Spleen (tissue), 11 donors: ENCODE measurements around the gene BCOR. TPM values are rescaled to one million over a fixed set of nuclear protein-coding genes. Genes with fewer than 3 reads are reported as not detected.

ENCODE experiments used
- DNase-seq: peaks from one replicate; pipeline ENCODE4 v3.0.0-alpha.2; 2020
- H3K27ac ChIP-seq, 8 donors: fragments of 200-600 bp; sonication (generic) in 7 of 8; 1 replicate in 4 of 8; 2 replicates in 4 of 8; pipeline versions ENCODE4 v1.5.0 to v1.8.0; 2016 to 2021; ENCODE audit warnings: inconsistent platforms in 4 of 8, mild to moderate bottlenecking in 4 of 8, moderate library complexity in 1 of 8
- H3K27me3 ChIP-seq, 7 donors: fragments of 200-600 bp; sonication (generic) in 6 of 7; replicated peaks in 1 of 7; 1 replicate in 4 of 7; 2 replicates in 3 of 7; pipeline versions ENCODE4 v1.5.0 to v1.8.0; 2016 to 2021; ENCODE audit warnings: inconsistent platforms in 3 of 7, mild to moderate bottlenecking in 1 of 7
- H3K36me3 ChIP-seq, 6 donors: fragments of 200-600 bp; sonication (generic) in 5 of 6; 1 replicate in 4 of 6; 2 replicates in 2 of 6; pipeline versions ENCODE4 v1.5.0 to v1.8.0; 2016 to 2021; ENCODE audit warnings: inconsistent platforms in 2 of 6
- H3K4me1 ChIP-seq, 6 donors: fragments of 200-600 bp; sonication (generic) in 5 of 6; 1 replicate in 3 of 6; 2 replicates in 3 of 6; pipeline versions ENCODE4 v1.5.0 to v1.8.0; 2016 to 2021; ENCODE audit warnings: inconsistent platforms in 3 of 6
- H3K4me3 ChIP-seq, 8 donors: fragments of 200-600 bp; sonication (generic) in 7 of 8; 1 replicate in 4 of 8; 2 replicates in 4 of 8; pipeline versions ENCODE4 v1.5.0 to v1.8.0; 2016 to 2021; ENCODE audit warnings: inconsistent platforms in 4 of 8, mild to moderate bottlenecking in 4 of 8, moderate library complexity in 2 of 8
- H3K9me3 ChIP-seq, 8 donors: fragments of 200-600 bp; sonication (generic) in 7 of 8; 1 replicate in 4 of 8; 2 replicates in 4 of 8; pipeline versions ENCODE4 v1.5.0 to v1.8.0; 2016 to 2021; ENCODE audit warnings: inconsistent platforms in 4 of 8
- CTCF ChIP-seq, 11 experiments: fragments of 200-600 bp in 7 of 11; fragments of 450-650 bp in 4 of 11; sonication (generic) in 4 of 11; IDR thresholded peaks in 8 of 11; conservative IDR thresholded peaks in 3 of 11; 1 replicate in 7 of 11; 2 replicates in 4 of 11; pipeline versions ENCODE4 v1.4.0 to v1.8.0; 2016 to 2021; ENCODE audit warnings: antibody characterized with exemption in 11 of 11, inconsistent platforms in 4 of 11, mild to moderate bottlenecking in 1 of 11
- POLR2A ChIP-seq, 3 donors: fragments of 450-650 bp; IDR thresholded peaks; one replicate each; pipeline ENCODE4 v1.5.1; 2017; ENCODE audit warnings: antibody characterized with exemption in 3 of 3, mild to moderate bottlenecking in 1 of 3
- POLR2AphosphoS5 ChIP-seq, 3 donors: sonication (generic); formaldehyde crosslinking; IDR thresholded peaks; one replicate each; pipeline ENCODE4 v1.5.1; 2017; ENCODE audit warnings: antibody characterized with exemption in 3 of 3
- WGBS, 5 donors: extraction: QIAGEN DNeasy Blood & Tissue Kit in 3 of 5; methylation state at CpG; one replicate each; pipeline versions ENCODE4 v1.1.5 to v1.1.7; 2013 to 2018; 5-methylcytosine and 5-hydroxymethylcytosine counted together
- intact Hi-C: fragments of 100-400 bp; cut with DNase I; formaldehyde crosslinking; loops from one replicate; pipeline ENCODE4 v1.15.0; 2023; ENCODE audit warnings: low total_unique reads
- polyA plus RNA-seq, 3 donors: library from polyadenylated mRNA; stranded (reverse); fragments of 200-250 nt; gene quantifications; one replicate each; pipeline ENCODE4 v1.2.1, GENCODE V29; 2013
- total RNA-seq, 7 donors: library from RNA; depleted of rRNA in 3 of 7; stranded (reverse); fragments of >200 nt in 3 of 7; fragmentation: NEBNext Ultra II Directional in 4 of 7; extraction: Animal tissue kit (Norgen Biotek cat#: 25700) in 4 of 7; gene quantifications; one replicate each; pipeline versions ENCODE4 v1.1.0 to v1.2.1, GENCODE V29; 2016 to 2021
- donor health status: healthy with polysubstance abuse.
- donor health status: DM: no; HTN: no; CAD: no; lungs with moderate emphysema.
- donor health status: DM: no; HTN: no; CAD: no.
- donor health status: Bipolar disorder and iron deficiency.
- donor health status: healthy.
- donor health status: DM: no; HTN: no; CAD: no.
- donor health status: DM: yes; HTN: yes; CAD: no.

BCOR gene
- total and polyA plus RNA-seq, 10 donors = 8.3 to 38.6 (median 29.0) TPM

- Histone ChIP-seq H3K9me3 (no peaks in the 10 kb centered on the region), H3K27ac (no peak overlapping the region), H3K36me3 (peaks cover 0 to 100% (median 57%) of the 10 kb centered on the region in 6 donors), H3K4me3 (no peak overlapping the region), H3K4me1 (no peaks in the 10 kb centered on the region), H3K27me3 (no peaks in the 10 kb centered on the region)
- no peak for DNase-seq
- TF ChIP-seq POLR2AphosphoS5 (IDR thresholded peaks at IDR 0.05) = no peak
- no peak for TF ChIP-seq POLR2A (IDR thresholded peaks at IDR 0.05)
- TF ChIP-seq CTCF (IDR thresholded peaks at IDR 0.05 in 8 of 11, conservative IDR thresholded peaks at IDR 0.05 in 3 of 11) = no peak
- whole genome bisulfite sequencing, 5 donors = 87 to 95% (median 90%) methylated on average over 11 of the region's 11 CpGs; no CpG with 5 or more reads in 1 of the 5 donors
- intact Hi-C loops = no loop called here
These were observed 39.0 kb downstream of the BCOR start for GRCh38 chrX:40058719-40059118.

GRCh38 chrX:40057405-40057804, 40.4 kb downstream of the BCOR start:
- H3K4me1 ChIP-seq = no peaks in the 10 kb centered on the region
- intact Hi-C loops = no loop called here
- H3K27me3 ChIP-seq = no peaks in the 10 kb centered on the region
- no peak overlapping the region for H3K27ac ChIP-seq
- H3K9me3 ChIP-seq = peaks cover 0 to 11% (median 0%) of the 10 kb centered on the region in 8 donors
- DNase-seq = no peak
- WGBS, 5 donors = 87 to 98% (median 90%) methylated on average over 4 to 9 of the region's 9 CpGs
- no peak for TF ChIP-seq POLR2A (IDR thresholded peaks at IDR 0.05)
- no peak for TF ChIP-seq CTCF (IDR thresholded peaks at IDR 0.05 in 8 of 11, conservative IDR thresholded peaks at IDR 0.05 in 3 of 11)
- no peak for TF ChIP-seq POLR2AphosphoS5 (IDR thresholded peaks at IDR 0.05)
- H3K4me3 ChIP-seq = no peak overlapping the region
- H3K36me3 ChIP-seq = peaks cover 0 to 100% (median 60%) of the 10 kb centered on the region in 6 donors

GRCh38 chrX:40056420-40056819, 41.3 kb downstream of the BCOR start:
- no peak for TF ChIP-seq POLR2A (IDR thresholded peaks at IDR 0.05)
- no peak for TF ChIP-seq CTCF (IDR thresholded peaks at IDR 0.05 in 8 of 11, conservative IDR thresholded peaks at IDR 0.05 in 3 of 11)
- no peak for TF ChIP-seq POLR2AphosphoS5 (IDR thresholded peaks at IDR 0.05)
- peaks cover 0 to 100% (median 63%) of the 10 kb centered on the region in 6 donors for H3K36me3 ChIP-seq
- no peaks in the 10 kb centered on the region for H3K27me3 ChIP-seq
- H3K27ac ChIP-seq = no peak overlapping the region
- WGBS, 5 donors = 62 to 74% (median 68%) methylated on average over 3 to 4 of the region's 4 CpGs
- intact Hi-C loops = no loop called here
- no peaks in the 10 kb centered on the region for H3K4me1 ChIP-seq
- H3K9me3 ChIP-seq = peaks cover 2 to 21% (median 9%) of the 10 kb centered on the region in 8 donors
- no peak overlapping the region for H3K4me3 ChIP-seq
- no peak for DNase-seq

GRCh38 chrX:40055495-40055894, 42.3 kb downstream of the BCOR start:
- no peak for TF ChIP-seq CTCF (IDR thresholded peaks at IDR 0.05 in 8 of 11, conservative IDR thresholded peaks at IDR 0.05 in 3 of 11)
- no peak for TF ChIP-seq POLR2AphosphoS5 (IDR thresholded peaks at IDR 0.05)
- no peak for TF ChIP-seq POLR2A (IDR thresholded peaks at IDR 0.05)
- H3K27ac ChIP-seq = no peak overlapping the region
- 87 to 100% (median 93%) methylated on average over 3 to 6 of the region's 6 CpGs for WGBS, 5 donors
- H3K36me3 ChIP-seq = peaks cover 4 to 100% (median 68%) of the 10 kb centered on the region in 6 donors
- no peaks in the 10 kb centered on the region for H3K27me3 ChIP-seq
- peaks cover 3 to 30% (median 18%) of the 10 kb centered on the region in 8 donors for H3K9me3 ChIP-seq
- H3K4me3 ChIP-seq = no peak overlapping the region
- H3K4me1 ChIP-seq = no peaks in the 10 kb centered on the region
- intact Hi-C loops = no loop called here
- DNase-seq = no peak
